K562 (cell line): Measurements from ENCODE around the gene BROX.

Experiments used
- ATF3 ChIP-seq, 2 experiments: fragments of 450-650 bp in 1 of 2; sonication (generic) in 1 of 2; formaldehyde crosslinking in 1 of 2; IDR thresholded peaks in 1 of 2; conservative IDR thresholded peaks in 1 of 2; 2 replicates each; pipeline versions ENCODE4 v1.6.1 to v1.8.1; 2016 to 2023; ENCODE audit warnings: mild to moderate bottlenecking in 2 of 2, moderate library complexity in 2 of 2, inconsistent platforms in 1 of 2, missing genetic modification reagents in 1 of 2
- BRF1 ChIP-seq: IDR thresholded peaks from 3 replicates; pipeline ENCODE4 v1.6.1; 2011; ENCODE audit warnings: borderline replicate concordance, mild to moderate bottlenecking; ENCODE audit not compliant: insufficient read length; ENCODE audit errors: extremely low read depth
- CHD2 ChIP-seq: IDR thresholded peaks from 2 replicates; pipeline ENCODE4 v1.6.1; 2011; ENCODE audit warnings: low read depth, low read length
- CTCF ChIP-seq, 3 experiments: IDR thresholded peaks in 2 of 3; conservative IDR thresholded peaks in 1 of 3; 2 replicates each; pipeline ENCODE4 v1.5.1; 2011 to 2012; ENCODE audit warnings: low read length in 3 of 3, mild to moderate bottlenecking in 3 of 3, control low read depth in 2 of 3, improper control_type of control experiment in 1 of 3, inconsistent platforms in 1 of 3, low read depth in 1 of 3, mixed read lengths in 1 of 3, moderate library complexity in 1 of 3; ENCODE audit not compliant: insufficient read depth in 2 of 3
- DNMT1 ChIP-seq: fragments of 450-650 bp; IDR thresholded peaks from 2 replicates; pipeline ENCODE4 v1.6.1; 2016; ENCODE audit warnings: antibody characterized with exemption, mild to moderate bottlenecking
- DPF2 ChIP-seq: fragments of 450-650 bp; IDR thresholded peaks from 2 replicates; pipeline ENCODE4 v1.6.1; 2016
- EP300 ChIP-seq: IDR thresholded peaks from 2 replicates; pipeline ENCODE4 v1.6.1; 2012; ENCODE audit warnings: low read length, improper control_type of control experiment
- GABPA ChIP-seq: fragments of 200-800 bp; sonication (Bioruptor generic); conservative IDR thresholded peaks from 2 replicates; pipeline ENCODE4 v1.6.1; 2016; ENCODE audit warnings: low read depth, missing genetic modification characterization, missing compliant biosample characterization
- PHF8 ChIP-seq: fragments of 200-600 bp; sonication (generic); IDR thresholded peaks from 2 replicates; pipeline ENCODE4 v1.6.1; 2012; ENCODE audit warnings: mixed run types, mild to moderate bottlenecking, inconsistent platforms, low read length, moderate library complexity, borderline replicate concordance
- POLR2A ChIP-seq: fragments of 450-650 bp; conservative IDR thresholded peaks from 2 replicates; pipeline ENCODE4 v1.6.1; 2016
- RFX5 ChIP-seq: IDR thresholded peaks from 2 replicates; pipeline ENCODE4 v1.6.1; 2011; ENCODE audit warnings: low read depth, mild to moderate bottlenecking, improper control_type of control experiment, low read length
- ZBTB7A ChIP-seq: IDR thresholded peaks from 2 replicates; pipeline ENCODE4 v1.6.1; 2011; ENCODE audit warnings: low read depth, mild to moderate bottlenecking, low read length, moderate library complexity, borderline replicate concordance; ENCODE audit not compliant: control insufficient read depth
- ZFP1 ChIP-seq: fragments of 450-650 bp; formaldehyde crosslinking; IDR thresholded peaks from 2 replicates; pipeline ENCODE4 v1.4.0; 2020; ENCODE audit warnings: mild to moderate bottlenecking, mixed read lengths
- ZNF644 ChIP-seq: fragments of 200-800 bp; sonication (Bioruptor generic); IDR thresholded peaks from 2 replicates; pipeline ENCODE4 v1.6.1; 2016; ENCODE audit warnings: low read depth, missing genetic modification characterization, missing compliant biosample characterization

DNA sequence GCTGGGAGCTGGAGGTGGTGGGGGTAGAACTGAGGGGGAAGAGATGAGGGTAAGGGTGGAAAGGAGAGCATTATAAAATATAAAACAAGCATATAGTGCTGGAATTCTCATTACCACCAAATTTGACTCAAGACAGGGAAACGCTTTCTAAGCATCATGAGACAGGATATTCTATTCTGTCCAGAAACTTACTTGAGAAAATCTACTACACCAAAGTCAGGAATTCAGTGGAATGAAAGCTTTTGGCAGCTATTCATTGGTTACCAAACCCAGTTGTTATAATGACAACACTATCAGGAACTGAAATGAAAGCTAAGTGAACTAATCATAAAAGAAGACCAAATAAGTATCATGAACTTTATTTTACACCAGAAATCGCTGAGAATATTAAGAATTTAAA lies 14.5 kb upstream of the BROX start:
- TF ChIP-seq ZNF644 (tag) (no peak), DPF2 (no peak), RFX5 (no peak), EP300 (no peak), GABPA (no peak), CTCF (IDR thresholded peaks at IDR 0.05 in 2 of 3, conservative IDR thresholded peaks at IDR 0.05 in 1 of 3; ENCODE audit: insufficient read depth in 2 of 3, low read depth in 1 of 3, low read length in 3 of 3) (no peak), ZBTB7A (no peak), DNMT1 (no peak), POLR2A (no peak), PHF8 (no peak), ZFP1 (CRISPR knock-in tag) (no peak), CHD2 (no peak), ATF3 (IDR thresholded peaks at IDR 0.05) (no peak), ATF3 (CRISPR knock-in tag; conservative IDR thresholded peaks at IDR 0.05) (no peak), BRF1 (no peak)
